HG03558 (cell line): ENCODE data around the gene SCGB3A1.

Source experiments
- ATAC-seq: cut with Tn5 transposase; IDR thresholded peaks from one replicate; pipeline ENCODE4 v1.9.1; 2021; ENCODE audit warnings: moderate number of reproducible peaks; ENCODE audit not compliant: unreplicated experiment; ENCODE audit errors: extremely low read depth

SCGB3A1 gene

DNA sequence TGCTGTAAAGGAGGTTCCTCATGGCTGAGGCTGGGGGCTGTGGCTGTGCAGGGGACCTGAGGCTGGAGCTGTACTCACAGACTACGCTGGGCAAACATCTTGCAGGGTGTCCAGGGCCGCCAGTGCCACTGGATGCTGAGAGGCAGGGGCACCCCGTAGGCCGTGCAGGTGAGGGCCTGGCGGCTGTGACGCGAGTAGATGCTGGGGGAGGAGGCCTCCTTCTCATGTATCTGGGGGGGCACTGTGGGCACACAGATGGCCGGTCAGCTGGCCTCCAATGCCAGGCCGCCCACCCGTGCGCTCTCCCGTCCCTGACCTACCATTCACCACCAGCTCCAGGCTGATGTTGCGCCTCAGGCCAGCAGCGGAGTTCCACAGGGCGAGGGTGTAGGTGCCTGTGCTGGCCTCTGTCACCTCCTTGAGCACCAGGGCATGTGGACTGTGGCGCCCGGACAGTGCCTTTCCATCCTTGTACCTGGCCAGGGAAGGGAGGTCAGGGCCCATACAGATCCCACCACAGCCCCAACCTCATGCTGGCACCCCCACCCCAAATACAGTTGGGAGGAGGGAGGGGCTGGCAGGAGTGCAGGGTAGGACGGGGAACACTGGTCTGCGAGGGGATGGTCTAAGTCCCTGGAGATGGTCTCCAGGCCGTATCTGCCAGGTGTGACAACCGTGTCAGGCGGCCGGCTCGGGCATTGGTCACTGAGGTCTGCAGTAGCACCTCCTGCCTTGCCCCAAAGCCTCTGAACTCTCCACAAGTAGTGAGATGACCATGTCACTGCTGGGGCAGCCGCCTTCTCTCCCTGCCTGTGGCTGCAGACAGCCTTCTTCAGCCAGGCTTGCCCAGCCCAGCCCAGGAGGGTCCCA lies 34.7 kb upstream of the SCGB3A1 start:
- no peak for ATAC-seq

DNA sequence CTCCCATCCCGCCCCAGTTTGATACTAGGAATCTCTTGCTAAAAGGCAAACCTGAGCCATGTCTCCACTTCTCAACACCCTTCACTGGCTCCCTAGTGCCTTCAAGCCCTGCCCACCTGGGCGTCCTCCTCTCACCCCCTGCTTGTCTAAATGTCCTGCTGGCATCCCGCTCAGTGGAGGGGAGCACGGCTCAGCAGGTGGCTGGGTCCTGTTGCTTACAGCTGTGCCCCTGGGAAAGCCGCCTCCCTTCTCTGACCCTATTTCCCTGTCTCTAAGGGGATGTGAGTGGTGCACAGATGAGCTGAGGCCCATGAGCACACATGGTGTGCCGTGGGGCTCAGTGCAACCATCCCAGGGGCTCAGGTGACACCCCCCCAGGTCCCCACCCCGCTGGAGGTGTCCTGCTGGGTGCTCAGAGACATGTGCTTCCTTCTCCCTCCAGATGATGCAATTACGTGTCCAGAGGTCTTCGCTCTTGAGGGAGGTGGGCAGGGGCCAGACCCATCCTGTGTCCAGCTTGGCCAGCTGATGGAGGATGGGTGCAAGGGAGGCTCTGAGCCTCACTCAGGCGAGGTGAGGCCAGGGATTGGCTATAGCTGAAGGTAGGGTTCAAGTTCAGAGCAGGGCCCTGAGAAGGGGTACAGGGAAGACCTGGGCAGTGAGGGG lies 34.0 kb upstream of the SCGB3A1 start:
- ATAC-seq, result no peak

DNA sequence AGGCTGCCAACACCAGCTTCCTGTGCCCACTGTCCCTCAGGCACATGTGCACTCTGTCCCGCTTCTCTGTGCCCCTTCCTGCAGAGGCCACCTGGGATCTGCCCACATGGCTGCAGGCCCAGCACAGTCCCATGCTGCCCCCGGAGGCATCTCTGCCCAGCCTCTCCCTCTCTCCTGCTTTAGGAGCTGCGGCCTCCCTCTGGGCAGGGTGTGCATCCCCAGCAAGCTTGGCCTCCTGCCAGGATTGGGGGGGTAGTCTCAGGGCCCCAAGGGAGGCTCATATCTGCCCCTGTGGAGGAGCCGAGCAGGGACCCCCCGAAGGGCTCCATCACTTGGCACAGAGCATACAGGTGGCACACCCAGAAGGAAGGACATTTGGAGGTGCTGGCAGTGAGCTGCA lies 33.3 kb upstream of the SCGB3A1 start:
- ATAC-seq, result no peak

DNA sequence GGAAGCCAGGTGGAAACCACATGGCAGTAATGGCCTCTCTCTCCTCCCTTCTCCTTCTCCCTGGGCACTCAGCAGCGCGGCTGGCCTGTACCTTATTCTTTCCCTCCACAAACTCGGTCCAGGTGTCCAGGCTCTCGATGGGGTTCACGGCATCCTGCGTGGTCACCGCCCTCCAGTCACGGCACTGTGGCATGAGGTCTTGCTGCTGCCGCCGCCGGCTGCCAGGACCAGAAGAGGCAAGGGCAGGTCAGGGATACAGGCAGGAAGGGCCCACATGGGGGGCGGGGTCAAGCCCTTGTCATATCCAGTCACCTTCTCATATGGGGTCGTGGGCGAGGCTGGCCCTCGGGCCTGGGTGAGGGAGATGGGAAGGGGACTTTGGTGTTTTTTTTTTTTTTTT lies 32.5 kb upstream of the SCGB3A1 start:
- no peak for ATAC-seq

DNA sequence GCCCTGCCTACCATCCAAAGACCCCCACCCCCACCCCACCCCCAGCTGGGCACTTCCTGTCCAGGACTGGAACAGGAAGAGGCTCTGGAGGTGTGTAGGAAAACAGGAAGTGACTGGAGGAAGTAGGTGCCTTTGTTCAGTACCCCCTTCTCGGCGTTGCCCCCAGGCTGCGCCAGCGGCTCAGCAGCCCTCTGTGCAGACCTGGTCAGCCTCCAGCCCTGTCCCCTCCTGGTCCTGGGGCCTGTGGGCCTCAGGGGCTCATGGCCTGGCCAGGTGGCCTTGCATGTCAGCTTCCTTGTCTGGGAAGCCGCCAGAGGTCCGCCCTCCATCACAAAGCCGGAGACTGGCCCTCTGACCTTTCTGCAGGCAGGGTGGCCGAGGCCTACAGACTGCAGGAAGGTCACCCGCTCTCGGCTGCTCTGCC lies 32.1 kb upstream of the SCGB3A1 start:
- ATAC-seq, result no peak

DNA sequence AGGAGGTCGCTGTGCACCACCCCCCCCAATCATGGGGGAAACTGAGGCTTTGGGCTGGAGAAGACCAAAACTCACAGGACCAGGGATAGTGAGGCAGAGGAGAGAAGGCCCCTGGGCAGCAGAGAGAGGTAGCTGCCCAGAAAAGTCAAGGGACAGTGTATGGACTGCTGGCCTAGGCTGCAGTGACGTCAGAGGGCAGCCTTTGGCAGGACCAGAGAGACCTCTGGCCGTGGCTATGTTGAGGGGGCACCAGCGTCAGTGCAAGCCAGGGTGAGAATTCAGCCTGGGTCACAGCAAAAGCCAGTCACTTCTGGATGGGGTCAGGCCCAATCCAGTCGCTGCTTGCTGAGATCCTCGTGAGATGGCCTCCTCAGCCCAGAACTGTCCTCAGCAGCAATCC lies 31.6 kb upstream of the SCGB3A1 start:
- no peak for ATAC-seq

DNA sequence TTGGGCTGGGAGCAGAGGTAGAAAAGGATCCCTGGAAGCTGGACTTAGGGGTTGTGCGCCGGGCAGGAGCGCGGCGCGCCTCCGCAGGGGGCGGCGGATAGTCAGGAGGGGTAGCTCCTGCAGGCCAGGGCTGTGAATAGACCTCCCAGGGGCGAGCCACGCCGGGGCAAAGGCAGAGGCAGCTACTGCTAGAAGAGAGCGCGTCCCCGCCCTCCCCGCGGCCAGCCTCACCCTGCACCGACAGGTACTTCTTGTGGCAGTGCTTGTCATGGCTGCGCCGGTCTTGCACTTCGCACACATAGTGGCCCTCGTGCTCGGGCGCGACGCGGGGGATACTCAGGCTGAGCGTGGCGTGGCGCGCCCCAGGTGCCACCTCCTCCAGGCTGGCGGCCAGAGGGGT lies 30.0 kb upstream of the SCGB3A1 start:
- ATAC-seq, result no peak

DNA sequence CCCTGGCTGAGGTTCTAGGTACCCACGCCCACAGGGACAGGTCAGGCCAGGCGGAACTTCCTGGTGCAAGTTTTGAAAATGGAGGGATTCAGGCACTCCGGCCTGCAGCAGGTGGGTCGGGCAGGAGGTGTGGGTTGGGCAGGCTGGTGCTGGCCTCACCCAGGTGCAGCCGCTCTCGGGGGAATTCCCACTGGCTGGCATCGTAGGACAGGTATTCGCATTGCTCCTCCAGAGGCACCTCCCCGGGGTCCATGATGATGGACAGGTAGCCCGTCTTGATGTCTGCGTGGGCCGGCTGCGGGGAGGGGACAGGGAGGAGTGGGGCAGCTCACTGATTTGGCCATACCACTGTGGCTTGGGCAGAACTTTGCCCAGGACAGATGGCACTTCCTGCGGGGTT lies 28.7 kb upstream of the SCGB3A1 start:
- no peak for ATAC-seq

DNA sequence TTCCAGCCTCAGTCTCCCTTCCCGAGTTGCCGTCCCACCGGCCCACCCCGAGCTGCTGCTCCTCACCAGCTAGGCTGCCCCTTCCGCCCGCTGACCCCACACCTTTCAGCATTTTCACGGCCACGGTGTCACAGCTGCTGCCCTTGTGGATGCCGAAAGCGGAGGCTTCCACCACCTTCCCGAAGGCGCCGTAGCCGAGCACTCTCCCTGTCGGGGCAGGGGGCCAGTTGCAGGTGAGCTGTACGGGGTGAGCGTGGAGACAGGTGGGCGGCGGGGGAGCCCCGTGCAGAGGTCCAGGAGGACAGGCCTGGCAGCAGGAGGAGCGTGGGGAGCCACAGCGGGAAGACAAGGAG lies 28.2 kb upstream of the SCGB3A1 start:
- ATAC-seq, result no peak

DNA sequence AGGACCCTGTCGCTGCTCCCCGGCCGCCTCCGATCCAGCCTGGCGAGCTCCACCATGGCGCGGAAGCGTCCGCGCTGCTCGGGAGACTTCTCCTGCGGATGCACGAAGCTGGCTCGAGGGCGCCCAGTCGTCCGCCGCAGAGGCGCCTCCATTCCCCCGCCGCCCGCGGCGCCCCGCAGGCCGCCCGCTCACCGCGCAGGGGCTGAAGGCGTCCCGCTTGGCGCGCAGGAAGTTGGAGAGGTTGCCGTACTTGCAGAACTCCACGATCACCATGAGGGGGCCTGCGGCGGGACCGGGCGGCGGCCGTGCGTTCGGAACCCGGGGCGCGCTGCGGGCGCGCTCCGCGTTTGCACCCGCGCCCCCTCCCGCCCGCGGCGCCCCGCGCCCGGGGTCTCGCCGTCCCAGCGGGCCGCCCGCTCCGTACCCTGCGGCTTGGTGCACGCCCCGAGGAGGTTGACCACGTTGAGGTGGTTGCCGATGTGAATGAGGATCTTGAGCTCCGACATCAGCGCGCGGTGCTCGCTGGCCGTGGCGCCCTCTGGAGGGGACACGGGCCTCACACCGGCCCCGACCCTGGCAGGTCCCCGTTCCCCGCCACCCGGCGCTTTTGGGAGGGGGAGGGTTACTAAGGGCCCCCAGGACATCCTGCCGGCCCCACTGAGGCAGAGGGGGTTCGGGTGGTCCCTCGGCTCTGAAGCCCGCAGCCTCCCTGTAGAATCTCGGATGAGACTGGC lies 27.7 kb upstream of the SCGB3A1 start:
- no peak for ATAC-seq

DNA sequence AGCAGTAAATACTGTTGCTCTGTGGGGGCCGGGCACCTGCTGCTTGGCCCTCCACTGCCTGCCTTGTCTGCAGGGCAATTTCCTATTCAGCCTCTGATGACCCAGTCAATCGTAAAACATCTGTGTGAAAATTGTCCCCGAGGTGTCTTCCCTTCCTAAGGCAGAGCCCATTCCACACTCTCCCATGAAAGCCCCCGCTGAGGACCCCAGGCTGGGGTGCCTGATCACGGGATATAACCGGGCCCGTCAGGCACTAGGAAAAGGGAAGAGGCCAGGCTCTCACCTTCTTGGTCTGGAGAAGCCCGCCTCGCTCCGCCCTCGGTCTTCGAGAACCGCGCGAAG lies 27.2 kb upstream of the SCGB3A1 start:
- no peak for ATAC-seq

DNA sequence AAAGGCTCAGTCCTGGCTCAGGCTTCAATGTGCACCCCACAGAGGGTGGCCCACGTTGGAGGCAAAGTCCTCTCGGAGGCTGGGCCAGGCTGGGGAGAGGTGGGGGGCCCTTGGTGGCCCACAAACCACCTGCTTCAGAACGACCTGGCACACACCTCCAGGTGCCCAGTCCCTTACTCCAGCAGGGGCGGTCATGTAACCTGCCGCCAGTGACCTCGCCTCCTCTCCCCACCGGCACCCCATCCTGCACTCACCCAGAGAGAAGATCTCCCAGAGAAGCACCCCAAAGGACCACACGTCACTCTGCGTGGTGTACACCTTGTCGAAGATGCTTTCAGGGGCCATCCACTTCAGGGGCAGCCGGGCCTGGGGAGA lies 22.5 kb upstream of the SCGB3A1 start:
- no peak for ATAC-seq

DNA sequence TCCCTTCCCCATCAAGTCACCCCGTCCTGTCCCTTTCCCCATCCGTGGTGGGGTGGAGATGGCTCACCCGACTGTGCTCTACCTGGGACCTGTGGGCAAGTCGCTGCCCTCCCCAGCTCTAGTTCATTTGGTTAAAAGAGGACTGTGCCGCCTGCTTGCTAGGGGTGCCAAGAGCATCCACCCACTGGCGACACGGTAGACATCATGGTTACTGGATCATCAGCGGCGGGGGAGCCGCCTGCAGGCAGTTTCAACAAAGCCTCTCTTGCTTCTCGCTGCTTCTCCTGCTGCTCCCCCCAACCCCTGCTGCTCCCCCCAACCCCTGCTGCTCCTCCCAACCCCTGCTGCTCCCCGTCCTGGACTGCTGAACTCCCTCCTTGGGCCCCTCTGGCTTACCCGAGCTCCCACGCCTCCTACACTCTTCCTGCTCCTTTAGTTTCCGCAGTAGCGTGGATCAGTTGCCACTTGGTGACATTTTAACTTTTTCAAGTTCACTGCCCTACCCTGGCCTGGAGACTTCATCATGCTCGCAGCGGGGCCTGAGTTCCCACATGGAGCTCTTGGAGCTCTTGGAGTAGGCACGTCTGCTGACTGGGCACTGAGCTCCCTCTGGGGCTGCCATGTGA lies 22.0 kb upstream of the SCGB3A1 start:
- no peak for ATAC-seq

DNA sequence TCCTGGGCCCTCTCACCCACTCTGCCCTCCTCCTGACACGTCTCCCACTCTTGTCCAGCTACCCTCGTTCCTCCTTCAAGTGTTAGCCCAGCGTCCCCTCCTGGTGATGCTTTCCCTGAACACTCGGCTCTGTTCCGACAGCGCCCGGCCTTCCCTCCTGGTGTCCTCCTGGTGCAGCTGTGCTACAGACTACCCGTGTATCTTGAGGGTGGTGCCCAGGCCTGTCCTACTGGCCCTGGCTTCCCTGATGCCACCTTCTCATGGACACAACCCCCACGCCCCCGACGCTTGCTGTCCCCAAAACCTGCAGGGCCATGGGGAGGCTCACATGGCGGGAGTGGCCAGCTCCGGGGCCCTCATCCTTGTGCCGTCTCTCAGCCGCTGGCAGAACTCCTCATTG lies 21.4 kb upstream of the SCGB3A1 start:
- no peak for ATAC-seq

DNA sequence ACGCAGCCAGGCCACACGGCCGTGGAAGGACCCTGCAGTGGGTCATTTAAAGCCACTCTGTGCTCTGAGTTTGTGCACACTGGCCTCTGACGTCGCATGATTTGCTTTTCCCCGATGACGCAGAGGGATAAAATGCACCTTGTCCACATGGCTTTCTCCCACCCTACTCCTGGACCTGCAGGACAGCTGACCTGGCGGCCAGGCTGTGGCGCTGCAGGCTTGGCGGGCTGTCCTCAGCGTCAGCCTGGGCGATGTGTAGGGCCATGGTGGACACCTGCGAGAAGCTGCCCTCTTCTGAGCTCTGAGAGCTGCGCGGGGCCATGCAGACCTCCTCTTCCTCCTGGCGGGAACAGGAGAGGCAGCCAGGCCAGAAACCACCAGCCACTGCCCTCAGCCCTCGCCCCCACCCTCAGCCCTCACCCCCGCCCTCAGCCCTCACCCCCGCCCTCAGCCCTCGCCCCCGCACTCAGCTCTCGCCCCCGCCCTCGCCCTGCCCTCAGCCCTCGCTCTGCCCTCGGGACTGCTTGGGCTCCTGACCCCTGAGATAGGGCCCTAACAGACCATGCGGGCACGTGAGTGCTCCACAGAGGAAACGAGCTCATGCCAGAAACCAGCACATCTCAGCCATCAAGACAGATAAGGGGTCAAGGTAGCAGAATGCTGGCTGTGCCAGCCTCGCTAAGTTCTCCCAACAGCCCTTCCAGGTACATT lies 20.0 kb upstream of the SCGB3A1 start:
- ATAC-seq, result no peak

DNA sequence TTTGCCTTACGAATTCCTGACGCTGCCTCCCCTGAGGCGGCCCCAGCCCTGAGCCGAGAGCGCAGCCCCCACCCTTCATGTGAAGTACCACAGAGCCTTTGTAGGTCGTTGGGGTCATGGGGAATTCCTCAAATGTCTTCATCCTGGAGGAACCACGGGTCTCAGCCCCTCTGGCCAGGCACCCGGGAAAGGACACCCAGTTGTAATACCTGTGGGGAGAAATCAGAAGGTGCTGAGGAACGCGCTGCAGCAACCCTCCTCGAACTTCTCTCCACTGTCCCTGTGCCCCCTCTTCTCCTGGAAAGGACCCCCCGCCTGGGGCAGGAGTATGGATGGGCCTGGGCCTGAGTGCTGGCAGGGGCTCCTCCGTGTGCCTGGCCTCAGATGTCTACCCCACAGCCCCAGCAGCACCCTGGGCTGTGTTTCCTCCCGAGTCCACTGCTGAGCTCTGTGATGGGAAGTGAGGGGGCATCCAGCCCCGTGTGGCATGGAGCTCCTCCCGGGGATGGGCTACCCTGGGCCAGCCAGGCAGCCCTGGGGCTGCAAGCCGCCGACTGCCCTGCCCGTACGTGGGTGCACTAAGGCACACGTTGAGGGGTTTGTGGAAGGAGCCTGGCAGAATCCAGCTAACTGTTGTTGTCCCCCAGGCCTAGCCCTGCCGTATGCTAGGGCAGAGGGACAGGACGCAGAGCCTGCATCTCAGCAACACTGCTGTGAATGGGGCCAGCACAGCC lies 18.7 kb upstream of the SCGB3A1 start:
- ATAC-seq, result no peak

DNA sequence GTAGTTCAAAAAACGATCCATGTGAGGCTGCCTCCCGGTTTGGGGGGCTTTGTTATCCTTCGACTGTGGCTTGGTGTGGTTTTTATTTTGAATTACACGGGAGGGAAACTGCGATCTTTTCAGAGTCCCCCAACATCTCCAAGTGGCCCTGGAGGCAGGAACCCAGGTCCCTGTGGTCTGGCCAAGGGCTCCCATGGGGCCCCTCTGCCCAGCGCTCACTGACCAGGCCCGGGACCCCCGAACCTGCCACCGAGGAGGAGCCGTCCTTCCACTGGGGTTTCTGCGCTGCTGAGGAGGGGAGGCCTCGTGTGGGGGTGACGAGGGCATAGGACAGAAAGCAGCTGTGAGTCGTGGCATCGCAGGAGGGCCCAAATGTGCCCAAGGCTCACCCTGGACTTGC lies 18.1 kb upstream of the SCGB3A1 start:
- no peak for ATAC-seq

DNA sequence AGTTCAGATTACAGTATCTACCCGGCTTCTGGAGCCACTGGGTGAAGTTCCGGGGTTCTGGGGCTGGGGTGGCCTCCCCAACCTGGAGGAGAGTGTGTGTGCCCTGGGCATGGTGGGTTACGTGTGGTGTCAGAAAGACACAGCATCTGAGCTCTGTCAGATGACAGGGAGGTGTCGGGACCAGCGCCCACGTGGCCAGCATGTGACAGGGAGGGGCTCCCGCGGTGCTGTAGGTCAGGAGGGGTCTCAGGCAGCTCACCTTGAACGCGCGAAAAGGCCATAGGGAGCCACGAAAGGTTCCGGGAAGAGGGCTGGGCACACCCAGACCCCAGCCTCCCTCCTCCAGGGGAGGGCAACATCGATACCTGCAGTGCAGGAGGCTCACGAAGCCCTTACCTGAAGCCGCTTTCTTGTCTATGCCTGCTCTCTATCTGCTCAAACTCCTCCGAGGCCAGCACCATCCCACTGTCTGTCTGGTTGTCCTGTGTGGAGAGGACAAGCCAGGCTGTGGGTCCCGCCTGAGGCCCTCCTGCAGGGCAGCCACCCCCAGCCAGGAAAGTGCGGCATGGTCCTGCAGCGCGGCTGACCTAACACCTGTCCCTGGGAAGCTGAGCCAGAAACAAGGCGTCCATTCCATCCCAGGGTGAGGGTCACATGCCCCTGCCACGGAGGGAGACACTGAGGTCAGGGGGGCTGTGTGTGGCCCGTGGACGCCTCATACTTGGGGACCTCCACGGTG lies 17.4 kb upstream of the SCGB3A1 start:
- ATAC-seq, result no peak
